Measurements from ENCODE around the gene ABCC12.

The ABCC12 gene

GRCh38 chr16:48131201-48131935, 24.4 kb downstream of the ABCC12 start:
- no peak for DNase-seq

GRCh38 chr16:48129926-48130325, 25.9 kb downstream of the ABCC12 start:
- DNase-seq = no peak

- DNase-seq = no peak
Observed at GRCh38 chr16:48128769-48129168, 27.0 kb downstream of the ABCC12 start.

DNA sequence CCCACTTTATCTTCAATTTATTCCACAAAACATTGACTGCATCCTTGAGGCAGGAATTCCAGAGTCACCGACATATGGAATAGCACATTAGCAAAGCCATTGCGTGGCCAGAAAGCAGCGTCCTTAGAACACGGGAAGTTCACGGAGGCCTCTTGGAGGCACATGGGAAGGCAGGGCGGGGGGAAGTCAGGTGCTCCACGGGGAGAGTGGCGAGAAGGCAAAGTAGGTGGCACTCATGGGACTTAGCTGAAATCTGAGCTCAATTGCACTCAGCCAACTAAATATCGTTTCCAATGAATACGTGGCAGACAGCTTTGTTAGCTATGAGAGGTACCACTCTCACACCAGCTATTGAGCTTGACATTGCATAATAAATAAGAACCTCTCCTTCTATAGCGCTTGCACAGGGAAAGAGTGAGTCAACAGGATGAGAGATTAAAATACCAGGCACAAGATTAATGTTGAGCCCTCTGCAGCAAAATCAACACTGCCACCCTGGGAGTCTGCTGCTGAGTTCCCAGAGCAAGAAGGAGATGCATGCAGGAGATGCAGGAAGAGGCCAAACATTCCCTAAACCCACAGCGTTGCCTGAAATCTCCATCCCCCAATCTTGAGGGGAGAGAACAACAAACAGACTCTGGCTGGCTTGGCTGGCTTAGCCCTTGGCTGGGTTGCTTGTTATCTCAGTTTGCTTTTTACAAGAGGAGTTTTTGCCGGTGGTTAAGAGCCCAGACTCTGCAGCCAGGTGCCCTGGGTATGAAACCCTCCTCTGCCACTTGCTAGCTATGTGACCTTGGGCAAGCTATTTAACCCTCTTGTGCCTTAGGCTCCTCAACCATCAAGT, 28.8 kb downstream of the ABCC12 start:
- no peak for DNase-seq

- DNase-seq = no peak
Observed at GRCh38 chr16:48125888-48126287, 29.9 kb downstream of the ABCC12 start.

DNA sequence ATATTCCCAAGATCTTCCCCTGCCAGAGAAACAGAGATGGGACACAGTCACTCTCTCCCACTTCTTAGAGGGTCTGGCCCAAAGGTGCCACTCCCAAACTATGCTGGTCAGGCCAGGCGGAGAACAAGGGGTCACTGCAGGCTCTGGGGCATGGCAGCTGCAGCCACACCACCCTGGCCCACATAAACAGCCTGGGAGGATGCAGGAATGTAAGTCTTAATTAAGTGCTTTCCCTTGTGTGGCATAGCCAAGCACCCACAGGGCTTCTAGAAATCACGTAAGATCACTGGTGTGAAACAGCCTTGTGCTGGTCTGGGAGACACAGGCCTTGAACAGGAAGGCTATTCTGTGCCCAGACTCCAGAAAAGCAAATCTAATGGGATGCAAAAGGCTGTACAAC, 31.5 kb downstream of the ABCC12 start:
- no peak for DNase-seq

- no peak for DNase-seq
Observed at GRCh38 chr16:48123104-48123788, 32.5 kb downstream of the ABCC12 start.

DNA sequence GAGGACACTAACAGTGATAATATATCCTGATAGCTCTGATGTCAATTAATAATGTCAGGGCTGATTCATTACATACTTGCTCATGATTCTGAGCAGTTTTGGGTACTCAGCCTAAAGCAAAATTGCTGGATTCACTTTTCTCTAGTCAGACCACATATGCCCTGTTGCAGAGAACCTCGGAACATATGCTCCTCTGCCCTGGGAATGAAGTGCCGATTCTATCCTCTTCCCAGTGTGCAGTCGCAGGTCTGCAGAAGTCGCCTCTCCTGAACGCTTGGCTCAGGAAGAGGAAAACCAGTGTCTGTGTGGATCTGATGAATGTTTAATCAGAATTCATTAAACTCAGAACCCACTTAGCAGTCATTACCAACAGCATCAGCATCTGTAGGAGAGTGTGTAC, 34.5 kb downstream of the ABCC12 start:
- DNase-seq = no peak

DNA sequence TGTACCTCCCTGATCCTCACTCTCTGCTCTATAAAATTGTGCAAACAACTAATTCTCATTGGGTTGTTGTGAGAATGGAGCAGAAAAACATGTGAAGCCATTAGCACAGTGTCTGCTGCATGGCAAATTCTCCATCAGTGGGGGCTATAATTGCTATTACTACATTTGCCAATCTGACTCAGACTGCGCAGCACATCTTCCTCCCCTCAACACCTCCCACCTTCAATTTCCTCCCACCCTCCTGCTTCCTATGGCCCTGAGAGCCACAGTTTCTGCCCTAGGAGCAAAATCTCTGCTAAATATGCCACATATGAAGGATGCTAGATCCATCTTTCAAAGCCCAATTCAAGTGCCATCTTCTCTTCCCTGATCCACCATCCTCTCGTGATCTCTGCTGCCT, 37.0 kb downstream of the ABCC12 start:
- DNase-seq = no peak

GRCh38 chr16:48117217-48118105, 38.3 kb downstream of the ABCC12 start:
- DNase-seq = no peak

DNA sequence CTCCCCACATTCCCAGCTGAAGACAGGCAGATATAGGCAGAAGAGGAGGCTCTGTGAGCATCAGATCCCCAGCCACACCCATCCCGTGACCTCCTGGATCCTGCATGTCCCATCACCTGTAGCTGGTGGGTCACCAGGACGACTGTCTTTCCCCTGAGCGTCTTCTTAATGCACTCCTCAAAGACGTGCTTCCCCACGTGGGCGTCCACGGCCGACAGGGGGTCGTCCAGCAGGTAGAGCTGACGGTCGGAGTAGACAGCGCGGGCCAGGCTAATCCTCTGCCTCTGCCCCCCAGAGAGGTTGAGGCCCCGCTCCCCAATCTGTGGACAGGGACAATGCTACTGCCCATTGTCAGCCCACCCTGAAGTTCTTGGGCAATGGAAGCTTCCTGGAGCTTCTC, 40.5 kb downstream of the ABCC12 start:
- DNase-seq = no peak

- no peak for DNase-seq
Observed at GRCh38 chr16:48114410-48114809, 41.4 kb downstream of the ABCC12 start.

DNA sequence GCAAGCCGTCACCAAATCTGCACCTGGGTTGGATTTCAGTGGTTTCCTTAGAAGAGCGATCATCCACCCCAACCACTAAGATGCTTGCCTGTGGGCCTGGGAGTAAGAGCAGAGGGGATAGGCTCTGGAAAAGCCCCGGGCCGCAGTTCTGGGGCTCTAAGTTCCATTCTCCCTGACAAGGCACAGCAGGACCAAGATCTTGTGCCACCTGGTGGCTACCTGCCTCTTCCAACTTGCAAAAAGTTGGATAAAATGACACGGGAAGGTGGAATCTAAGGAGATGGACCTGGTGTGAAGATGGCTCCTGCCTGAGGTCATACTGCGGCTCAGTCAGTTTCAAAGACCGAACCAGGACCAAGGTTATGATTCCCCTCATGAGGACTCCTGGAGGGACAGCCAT, 42.3 kb downstream of the ABCC12 start:
- no peak for DNase-seq

GRCh38 chr16:48113001-48113400, 42.8 kb downstream of the ABCC12 start:
- no peak for DNase-seq

GRCh38 chr16:48112600-48112999, 43.2 kb downstream of the ABCC12 start:
- DNase-seq = no peak

- no peak for DNase-seq
Observed at GRCh38 chr16:48110982-48111381, 44.8 kb downstream of the ABCC12 start.

DNA sequence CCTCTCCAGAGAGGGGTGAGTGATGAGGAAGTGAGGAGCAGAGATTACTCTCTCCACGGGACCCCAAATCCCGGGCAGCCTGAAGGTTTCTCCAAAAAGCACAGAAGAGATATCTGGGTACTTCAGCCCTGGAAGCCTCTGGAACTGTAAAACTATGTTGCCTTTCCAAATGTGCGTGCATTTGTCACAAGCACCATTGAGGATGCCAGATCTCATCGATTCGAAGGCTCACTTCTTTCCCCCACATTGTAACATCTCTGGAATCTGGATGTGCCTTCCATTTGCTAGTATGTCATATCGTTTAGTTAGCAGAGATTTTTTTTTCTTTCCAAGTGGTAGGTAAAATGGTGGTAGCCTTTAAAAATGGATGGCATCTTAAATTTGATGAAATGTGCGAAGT, 45.8 kb downstream of the ABCC12 start:
- no peak for DNase-seq

- DNase-seq = no peak
Observed at GRCh38 chr16:48109475-48109874, 46.3 kb downstream of the ABCC12 start.

- DNase-seq = no peak
Observed at GRCh38 chr16:48106446-48106845, 49.3 kb downstream of the ABCC12 start.
